ELR (cell line): ENCODE measurements around the gene BRINP1.

ENCODE experiments used
- DNase-seq: peaks from one replicate; pipeline ENCODE4 v3.0.0-alpha.2; 2015; ENCODE audit warnings: low read depth

The BRINP1 gene

DNA sequence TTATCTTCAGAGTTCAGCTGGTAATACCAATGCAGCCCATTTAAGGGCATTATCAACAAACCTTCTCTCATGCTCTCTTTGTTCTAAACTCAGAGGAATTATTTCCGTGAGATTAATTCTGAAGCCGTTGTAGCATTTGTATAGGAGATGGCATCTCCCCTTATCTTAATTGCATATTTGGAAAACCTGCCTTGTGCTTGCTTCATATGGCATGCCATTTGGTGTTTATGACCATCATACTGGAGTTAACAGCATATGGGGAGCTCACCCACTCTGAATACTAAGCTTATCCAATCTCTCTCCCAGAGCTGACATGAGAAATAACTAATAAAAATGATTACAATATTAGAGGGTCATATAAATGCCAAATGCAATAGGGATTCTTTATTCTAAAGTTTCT is 243.2 kb downstream of the BRINP1 start:
- DNase-seq, result no peak

DNA sequence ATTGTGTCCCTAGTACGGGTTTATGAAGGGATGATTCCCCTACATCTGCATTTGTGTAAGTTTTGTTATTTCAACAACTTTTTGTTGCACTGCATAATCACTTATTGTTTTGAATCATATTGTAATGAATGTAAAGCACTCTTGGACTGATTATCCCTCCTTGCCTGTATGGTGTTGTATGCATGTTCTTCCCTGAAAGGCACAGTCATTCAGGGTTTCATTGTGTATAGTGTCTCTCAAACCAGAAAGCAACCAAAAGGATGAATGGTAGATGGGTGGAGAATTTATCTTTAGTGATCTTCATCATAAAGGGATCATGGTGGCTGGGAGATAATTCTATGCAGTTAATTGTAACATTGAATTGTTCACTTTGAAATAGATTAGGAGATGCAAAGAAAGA is 247.3 kb downstream of the BRINP1 start:
- DNase-seq, result no peak

DNA sequence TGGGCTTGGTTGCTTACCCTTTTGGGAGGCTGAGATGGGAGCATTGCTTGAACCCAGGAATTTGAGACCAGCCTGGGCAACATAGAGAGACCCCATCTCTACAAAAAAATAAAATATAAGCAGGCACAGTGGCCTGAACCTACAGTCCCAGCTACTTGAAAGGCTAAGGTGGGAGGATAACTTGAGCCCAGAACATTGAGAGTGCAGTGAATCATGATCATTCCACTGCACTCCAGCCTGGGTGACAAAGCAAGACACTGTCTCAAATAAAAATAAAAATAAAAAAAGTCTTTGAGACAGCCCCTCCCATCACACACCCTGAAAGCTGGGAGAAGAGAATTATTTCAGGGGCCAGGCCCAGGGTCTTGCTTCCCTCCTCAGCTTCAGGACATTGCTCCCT is 251.8 kb downstream of the BRINP1 start:
- no peak for DNase-seq
